ENCODE data around the gene C3.

Gene C3

DNA sequence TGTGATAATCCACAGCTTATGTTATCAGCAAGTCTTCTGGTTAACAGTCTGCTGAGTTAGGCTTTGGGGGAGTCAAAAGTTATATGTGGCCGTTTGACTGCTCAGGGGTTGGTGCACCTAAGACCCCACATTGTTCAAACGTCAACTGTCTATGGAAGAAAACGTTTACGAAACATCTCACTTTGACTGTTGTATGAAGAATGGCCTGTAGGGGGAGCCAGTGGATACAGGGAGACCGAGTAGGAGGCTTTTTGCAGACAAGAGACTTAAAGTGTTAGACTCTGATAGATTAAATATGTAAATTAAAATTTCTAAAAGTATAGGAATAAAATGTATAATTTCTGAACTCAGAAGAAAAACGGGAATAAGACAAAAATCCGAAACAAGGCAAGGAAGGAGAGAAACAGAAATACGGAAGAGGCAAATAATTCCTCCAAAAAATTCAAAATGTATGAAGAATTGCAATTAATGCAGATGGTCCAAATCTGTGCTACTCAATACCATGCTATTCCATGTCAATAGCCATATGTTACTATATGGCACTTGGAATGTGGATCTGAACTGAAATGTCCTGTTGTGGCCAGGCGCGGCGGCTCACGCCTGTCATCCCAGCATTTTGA lies 88.3 kb downstream of the C3 start:
- Histone ChIP-seq H3K36me3 (ENCODE audit: control insufficient read depth, insufficient read depth, low read length) (no peaks in the 10 kb centered on the region), H3K4me3 (ENCODE audit: low read depth, low read length) (no peak overlapping the region), H3K9ac (ENCODE audit: low read depth, low read length) (no peak overlapping the region), H3K4me1 (ENCODE audit: control insufficient read depth, insufficient read depth, low read length) (no peaks in the 10 kb centered on the region), H3K27ac (ENCODE audit: low read depth, low read length) (no peak overlapping the region), H3K27me3 (ENCODE audit: control insufficient read depth, insufficient read depth, low read length) (no peaks in the 10 kb centered on the region), H3K9me3 (ENCODE audit: control insufficient read depth, insufficient read depth, low read length) (peaks cover 22% of the 10 kb centered on the region; the same call in 1 of the 2 replicates)
